ENCODE results near the gene USP48.
"Not testable (repeated sequence)": the region's sequence is repeated elsewhere in the genome, so short reads cannot be mapped to it uniquely, and the experiment has no call there.

USP48 gene

DNA sequence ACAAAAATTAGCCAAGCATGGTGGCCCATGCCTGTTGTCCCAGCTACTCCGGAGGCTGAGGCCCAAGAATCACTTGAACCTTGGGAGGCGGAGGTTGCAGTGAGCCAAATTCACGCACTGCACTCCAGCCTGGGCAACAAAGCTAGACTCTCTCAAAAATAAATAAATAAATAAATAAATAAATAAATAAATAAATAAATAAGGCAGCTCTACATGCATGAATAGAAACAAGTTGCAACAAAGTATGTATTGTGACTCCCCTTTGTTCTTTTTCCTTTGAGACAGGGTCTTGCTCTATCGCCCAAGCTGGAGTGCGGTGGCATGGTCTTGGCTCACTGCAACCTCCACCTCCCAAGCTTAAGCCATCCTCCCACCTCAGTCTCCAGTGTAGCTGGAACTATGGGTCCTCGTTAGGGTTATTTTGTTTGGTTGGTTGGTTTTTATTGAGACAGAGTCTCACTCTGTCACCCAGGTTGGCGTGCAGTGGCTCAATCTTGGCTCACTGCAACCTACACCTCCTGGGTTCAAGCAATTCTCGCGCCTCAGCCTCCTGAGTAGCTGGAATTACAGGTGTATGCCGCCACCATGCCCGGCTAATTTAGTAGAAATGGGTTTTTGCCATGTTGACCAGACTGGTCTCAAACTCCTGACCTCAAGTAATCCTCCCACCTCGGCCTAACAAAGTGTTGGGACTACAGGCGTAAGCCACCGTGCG is 8.0 kb downstream of the USP48 start:
- DNase-seq = no peak

DNA sequence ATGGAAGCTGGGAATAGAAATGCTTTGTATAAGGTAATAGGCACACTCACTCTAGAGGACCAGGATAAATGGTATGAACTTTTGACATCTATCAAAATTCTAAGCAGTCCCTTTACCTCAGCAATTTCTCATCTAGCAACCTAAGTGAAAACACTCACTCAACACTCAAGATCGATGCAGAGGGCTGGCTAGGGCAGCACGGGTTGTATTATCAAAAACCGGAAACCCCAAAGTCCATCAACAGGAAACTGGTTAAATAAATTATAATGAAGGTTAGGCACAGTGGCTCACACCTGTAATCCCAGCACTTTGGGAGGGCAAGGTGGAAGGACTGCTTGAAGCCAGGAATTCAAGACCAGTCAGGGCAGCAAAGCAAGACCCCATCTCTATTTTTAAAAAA is 9.4 kb downstream of the USP48 start:
- no peak for DNase-seq

DNA sequence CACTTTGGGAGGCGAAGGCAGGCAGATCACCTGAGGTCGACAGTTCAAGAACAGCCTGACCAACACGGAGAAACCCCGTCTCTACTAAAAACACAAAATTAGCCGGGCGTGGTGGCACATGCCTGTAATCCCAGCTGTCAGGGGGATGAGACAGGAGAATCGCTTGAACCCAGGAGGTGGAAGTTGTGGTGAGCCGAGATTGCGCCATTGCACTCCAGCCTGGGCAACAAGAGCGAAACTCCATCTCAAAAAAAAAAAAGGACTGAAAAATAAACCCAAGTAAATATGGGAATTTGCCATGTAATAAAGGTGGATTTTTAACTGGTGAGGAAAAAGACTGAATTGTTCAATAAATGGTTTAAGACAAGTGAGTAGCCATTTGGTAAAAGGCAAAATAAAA is 11.3 kb downstream of the USP48 start:
- not testable (repeated sequence) for DNase-seq

DNA sequence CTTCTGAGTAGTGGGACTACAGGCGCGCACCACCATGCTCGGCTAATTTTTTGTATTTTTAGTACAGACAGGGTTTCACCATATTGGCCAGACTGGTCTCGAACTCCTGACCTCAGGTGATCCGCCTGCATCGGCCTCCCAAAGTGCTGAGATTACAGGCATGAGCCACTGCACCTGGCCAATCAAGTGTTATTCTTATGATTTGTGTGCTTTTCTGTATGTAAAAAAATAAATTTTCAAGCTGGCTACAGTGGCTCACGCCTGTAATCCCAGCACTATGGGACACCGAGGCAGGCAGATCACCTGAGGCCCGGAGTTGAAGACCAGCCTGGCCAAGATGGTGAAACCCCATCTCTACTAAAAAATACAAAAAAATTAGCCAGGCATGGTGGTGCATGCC is 12.3 kb downstream of the USP48 start:
- not testable (repeated sequence) for DNase-seq

DNA sequence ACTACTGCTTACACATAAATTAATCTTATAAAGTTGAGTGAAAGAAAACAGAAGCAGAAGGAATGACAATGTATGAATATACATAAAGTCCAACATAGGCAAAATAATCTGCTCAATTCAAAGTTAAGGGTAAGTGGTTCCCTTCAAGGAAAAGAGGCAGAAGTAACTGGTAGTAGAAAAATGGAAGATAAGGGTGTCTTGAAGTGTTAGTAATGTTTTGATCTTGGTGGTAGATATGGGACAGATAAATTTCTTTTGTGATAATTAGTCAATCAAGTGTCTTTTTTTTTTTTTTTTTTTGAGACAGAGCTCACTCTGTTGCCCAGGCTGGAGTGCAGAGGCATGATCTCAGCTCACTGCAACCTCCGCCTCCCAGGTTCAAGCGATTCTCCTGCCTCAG is 12.7 kb downstream of the USP48 start:
- no peak for DNase-seq

DNA sequence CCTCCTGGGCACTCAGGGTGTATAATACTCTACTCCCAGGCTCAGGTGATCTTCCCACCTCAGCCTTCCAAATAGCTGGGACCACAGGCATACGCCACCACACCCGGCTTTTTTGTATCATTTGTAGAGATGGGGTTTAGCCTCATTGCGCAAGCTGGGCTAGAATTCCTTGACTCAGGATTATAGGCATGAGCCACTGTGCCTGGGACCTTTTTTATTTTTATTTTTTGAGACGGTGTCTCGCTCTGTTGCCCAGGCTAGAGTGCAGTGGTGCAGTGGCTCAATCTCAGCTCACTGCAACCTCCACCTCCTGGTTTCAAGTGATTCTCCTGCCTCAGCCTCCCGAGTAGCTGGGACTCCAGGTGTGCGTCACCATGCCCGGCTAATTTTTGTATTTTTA is 15.8 kb downstream of the USP48 start:
- DNase-seq = not testable (repeated sequence)

DNA sequence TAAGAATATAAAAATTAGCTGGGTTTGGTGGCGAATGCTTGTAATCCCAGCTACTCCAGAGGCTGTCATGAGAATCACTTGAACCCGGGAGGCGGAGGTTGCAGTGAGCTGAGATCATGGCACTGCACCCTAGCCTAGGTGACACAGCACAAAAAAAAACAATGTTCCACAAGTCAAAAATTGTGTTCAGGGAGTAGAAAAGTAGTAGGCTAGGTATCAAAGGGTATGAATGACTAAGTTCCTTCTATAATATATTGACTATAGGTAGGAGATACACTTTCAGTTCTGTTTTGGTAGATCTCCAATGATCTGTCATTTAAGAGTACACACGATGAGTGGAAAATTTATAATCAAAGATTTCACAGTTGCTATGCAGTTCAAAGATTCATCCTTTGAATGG is 16.7 kb downstream of the USP48 start:
- no peak for DNase-seq

DNA sequence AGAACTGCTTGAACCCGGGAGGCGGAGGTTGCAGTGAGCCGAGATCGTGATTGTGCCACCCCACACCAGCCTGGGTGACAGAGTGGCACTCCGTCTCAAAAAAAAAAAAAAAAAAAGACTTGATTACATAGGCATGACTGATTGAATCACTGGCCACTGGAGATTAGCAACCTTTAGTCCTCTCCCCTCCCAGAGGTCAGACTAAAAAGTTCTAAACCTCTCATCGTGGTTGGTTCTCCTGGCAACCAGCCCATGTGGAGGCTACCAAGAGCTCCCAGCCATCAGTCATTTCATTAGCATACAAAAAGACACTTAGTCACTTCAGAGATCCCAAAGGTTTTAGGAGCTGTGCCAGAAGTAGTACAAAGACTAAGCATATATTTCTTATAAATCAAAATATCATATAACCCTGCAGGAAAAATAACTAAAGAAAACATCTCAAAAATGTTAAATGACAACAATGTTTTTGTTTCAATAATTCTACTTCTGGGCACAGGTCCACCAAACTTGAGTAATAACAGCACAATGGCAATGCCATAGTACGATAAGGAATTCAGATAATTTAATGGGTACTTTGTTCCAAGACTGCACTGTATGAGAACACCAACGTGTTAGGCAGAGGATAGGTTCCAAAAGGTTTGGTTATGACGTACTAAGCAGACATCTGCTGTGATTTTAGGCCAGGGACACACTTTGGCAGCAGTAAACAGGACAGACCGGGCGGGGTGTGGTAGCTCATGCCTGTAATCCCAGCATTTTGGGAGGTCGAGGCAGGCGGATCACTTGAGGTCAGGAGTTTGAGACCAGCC is 18.1 kb downstream of the USP48 start:
- DNase-seq = no peak

DNA sequence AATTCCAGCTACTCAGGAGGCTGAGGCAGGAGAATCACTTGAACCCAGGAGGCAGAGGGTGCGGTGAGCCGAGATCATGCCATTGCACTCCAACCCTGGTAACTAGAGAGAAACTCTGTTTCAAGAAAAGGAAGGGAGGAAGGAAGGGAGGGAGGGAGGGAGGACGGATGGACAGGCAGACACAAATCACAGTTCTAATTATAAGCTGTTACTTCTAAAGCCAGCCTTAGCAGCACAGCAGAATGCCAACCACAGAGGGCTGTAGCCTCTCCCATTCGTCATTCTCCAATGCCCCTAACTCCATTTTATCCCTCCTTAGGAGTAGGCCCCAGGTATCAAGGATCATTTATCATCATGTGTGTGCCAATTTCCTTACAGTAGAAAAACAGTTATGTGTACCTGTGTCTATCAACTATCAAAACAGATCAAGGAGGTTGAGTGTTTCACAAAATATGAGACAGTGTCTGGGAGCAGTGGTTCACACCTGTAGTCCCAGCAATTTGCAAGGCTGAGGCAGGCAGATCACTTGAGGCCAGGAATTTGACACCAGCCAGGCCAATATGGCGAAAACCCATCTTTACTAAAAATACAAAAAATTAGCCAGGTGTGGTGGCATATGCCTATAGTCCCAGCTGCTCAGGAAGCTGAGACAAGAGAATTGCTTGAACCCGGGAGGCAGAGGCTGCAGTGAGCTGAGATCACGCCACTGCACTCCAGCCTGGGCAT is 19.1 kb downstream of the USP48 start:
- DNase-seq = no peak

DNA sequence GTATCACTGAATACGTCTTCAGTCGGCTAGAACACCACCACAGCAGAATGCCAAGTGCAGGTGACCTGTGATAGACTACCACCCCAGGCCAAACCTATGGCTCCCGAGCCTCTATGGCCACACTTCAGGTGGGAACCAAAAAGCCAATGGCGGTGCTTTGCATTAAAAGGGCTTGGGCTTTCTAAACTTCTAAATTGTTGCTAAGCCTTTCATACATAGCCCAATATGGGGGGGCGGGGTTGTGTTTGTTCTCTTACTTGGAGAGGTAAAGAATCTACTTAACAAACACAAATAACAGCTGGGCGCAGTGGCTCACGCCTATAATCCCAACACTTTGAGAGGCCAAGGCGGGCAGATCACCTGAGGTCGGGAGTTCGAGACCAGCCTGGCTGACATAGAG is 19.7 kb downstream of the USP48 start:
- no peak for DNase-seq

DNA sequence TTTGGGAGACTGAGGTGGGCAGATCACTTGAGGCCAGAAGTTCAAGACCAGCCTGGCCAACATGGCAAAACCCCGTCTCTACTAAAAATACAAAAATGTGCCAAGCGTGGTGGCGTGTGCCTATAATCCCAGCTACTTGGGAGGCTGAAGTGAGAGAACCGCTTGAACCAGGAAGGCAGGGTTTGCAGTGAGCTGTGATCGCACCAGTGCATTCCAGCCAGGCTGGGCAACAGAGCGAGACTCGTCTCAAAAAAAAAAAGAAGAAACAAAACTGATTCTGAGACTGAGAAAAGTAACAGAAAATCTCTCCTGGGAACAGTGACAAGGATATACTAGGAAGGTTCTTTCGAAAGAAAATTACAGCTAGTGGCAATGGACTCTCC is 20.9 kb downstream of the USP48 start:
- no peak for DNase-seq

DNA sequence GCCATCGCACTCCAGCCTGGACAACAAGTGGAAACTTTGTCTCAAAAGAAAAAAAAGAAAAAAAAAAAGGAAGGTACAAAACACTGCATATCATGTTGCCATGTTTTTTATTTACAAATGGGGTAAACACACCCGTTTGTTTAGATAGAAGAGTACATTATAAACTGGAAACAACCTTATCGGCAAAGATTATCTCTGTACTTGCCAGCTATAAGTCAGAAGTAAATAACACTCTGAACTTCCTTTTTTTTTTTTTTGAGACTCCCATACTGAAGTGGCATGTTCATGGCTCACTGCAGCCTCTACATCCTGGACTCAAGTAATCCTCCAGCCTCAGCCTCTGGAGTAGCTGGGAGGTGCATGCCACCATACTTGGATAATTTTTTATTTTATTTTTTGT is 21.9 kb downstream of the USP48 start:
- DNase-seq = no peak

DNA sequence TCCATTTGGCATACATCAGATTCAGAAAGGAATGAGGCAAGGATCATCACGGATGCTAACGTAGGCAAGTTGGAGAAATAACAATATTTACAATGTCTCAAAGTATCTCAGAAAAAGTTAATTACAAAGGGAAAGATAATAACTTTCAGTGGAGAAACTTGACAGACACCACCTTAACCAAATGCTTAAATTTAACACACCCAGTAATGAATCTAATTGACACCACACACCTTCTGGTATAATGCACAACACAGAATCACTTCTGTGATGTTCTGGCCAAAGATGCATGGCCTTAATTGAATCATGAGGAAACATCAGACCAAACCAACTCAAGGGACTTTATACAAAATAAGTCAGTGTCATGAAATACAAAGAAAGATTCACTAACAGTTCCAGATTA is 23.1 kb downstream of the USP48 start:
- no peak for DNase-seq

DNA sequence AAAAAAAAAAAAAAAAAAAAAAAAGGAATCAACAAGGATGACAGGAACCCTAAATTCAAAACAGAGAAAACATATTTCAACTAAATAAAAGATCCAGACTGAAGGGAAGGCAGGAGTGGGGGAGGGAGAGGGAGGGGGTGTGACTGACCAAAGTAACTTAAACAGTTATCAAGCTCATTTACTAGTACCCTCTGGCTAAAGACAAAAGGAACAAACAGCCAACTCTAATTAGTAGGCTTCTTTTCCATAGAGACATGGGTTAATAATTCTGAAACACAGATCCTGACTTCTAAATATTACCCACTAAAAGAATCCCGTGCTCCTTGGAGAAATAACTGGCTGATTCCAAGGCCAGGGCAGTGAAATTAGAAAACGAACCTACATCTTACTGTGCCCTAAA is 23.8 kb downstream of the USP48 start:
- no peak for DNase-seq

DNA sequence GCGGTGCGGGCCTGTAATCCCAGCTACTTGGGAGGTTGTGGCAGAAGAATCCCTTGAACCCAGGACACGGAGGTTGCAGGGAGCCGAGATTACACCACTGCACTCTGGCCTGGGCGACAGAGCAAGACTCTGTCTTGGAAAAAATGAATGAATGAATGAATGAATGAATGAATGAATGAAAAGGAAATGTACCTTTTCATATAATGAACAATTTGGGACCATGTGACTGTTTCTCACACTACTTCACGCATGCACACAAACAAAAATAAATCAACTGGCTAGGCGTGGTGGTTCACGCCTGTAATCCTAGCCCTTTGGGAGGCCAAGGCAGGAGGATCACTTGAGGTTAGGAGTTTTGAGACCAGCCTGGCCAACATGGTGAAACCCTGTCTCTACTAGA is 24.3 kb downstream of the USP48 start:
- no peak for DNase-seq

DNA sequence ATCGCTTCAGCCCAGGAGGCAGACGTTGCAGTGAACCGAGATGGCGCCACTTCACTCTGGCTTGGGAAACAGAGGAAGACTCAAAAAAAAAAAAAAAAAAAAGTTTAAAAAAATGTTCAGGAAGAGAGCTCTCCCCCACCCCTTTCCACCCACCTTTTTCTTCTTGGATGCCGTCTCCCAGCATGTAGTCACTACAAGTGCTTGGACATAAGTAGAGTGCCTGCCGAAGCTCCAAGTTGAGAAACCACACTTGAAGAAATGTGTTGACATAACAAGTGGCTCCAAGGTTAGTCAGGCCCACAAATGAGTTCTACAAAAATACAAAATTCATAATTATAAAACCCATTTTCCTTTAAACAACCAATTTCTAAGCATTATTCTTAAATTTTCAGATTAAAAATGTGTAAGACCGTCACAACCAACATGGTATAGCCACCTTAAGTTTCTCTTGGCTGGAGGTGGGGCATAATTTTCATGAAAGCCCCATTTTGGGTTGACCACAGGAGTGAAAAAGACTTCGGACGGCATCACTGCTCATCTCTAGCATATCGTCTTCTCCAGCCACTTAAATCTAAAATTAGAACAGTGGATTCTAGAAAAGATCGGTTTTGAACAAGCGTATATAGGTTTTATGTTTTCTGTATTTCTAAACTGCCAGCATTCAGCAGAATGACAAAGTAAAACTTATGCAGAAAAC is 26.4 kb downstream of the USP48 start:
- DNase-seq = no peak

DNA sequence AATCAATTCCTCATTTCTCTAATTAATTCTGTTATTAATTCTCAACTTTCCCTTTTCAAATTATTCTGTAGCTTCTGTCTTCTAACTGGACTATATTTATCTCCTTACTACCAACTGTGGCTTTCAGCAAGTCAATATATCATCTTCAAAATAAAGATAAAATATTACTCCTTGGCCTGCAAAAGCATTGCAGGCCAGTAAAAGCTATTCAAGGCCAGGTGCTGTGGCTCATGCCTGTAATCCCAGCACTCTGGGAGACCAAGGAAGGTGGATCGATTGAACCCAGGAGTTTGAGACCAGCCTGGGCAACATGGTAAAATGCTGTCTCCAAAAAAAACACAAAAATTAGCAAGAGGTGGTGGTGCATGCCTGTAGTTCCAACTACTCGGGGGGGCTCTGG is 27.9 kb downstream of the USP48 start:
- DNase-seq = no peak

DNA sequence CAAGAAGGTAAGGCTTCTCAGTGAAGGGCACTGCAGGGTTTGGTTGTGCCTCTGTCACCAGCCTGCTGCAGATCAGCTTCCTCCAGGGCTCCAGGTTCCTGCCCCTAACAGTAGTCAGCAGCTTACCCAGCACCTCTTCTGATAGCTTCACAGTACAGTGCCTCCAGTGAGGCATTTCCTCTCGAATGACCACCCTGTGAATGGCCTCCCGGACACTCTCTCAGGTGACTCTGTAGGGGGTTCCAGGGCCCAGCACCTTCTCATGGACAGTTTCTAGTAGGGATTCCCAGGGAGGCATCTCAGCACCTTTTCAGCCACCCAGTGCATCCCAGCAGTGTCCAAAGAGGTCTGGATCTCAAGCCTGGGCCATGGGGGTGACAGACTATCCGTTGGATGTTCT is 28.4 kb downstream of the USP48 start:
- no peak for DNase-seq

DNA sequence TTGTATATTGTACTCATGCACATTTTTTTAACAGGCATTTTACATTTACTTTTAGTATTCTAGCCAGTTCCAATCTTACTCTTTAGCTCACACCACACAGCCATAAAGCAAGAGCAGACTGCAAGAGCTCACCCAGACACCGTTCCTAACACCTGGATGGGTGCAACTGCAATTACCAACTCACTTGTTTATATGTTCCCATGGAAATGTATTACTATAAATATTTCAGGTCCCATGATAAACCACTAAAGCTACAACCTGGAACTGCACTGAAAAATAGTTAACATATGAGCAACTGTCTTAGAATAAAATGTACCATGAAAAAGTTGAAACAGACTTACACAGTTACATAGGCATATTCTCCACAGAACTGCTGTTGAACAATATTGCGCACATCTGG is 30.8 kb downstream of the USP48 start:
- no peak for DNase-seq

DNA sequence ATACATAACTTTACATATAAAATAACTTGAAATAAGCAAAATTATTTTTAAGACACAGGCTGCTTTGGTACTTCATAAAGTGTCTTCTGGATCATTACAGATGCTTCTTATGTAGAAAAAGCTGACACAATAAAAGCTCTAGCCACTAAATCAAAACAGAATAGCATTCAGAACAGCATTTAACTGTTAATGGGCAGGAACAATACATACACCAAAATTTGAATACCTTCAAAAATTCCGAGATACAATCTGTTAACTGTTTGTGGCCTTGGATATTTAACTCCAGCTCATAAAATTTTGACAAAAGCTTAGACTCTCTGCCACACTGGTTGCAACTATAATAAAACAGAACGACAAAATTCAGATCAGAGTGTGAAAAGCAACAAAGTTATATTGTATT is 31.7 kb downstream of the USP48 start:
- DNase-seq = no peak

DNA sequence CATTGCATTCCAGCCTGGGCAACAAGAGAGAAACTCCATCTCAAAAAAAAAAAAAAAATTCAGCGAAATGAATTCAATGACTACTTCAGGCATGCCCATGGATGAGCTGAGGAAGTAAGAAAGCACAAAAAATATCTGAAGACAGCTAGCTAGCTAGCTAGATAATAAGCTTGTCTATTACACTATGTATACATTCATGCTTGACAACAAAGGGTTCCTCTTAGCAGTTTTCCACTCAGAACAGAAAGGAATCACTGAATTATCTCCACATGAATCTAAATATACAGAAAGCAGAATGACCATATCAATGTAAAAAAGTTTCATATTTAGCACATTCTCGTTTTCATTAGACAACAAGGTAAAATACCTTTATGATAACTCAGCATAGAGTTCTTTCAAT is 32.1 kb downstream of the USP48 start:
- DNase-seq = no peak

DNA sequence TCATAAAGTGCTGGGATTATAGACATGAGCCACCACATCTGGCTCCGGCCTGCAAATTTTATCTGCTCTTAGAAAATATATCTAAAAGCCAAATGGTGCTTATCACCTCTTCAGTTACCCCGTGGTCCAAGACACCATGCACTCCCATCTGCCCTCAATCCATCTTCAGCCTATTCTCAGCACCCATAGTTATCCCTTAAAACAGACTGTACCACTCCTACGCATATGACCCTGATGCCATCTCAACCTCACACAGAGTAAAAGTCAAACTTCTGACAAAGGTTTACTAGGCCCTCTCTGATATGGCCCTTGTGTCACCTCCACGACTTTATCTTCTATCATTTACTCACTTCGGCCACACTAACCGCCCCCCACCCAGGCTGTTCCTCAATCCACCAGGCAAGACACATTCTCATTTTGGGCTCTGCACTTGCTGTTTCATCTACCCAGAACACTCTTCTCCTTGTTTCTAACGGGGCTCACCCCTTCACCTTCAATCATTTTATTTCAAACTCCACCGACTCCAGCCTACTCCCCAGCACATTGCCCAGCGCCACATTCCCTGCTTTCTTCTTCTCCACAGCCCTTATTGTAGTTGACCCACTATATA is 33.0 kb downstream of the USP48 start:
- DNase-seq = peak; percentile 26

DNA sequence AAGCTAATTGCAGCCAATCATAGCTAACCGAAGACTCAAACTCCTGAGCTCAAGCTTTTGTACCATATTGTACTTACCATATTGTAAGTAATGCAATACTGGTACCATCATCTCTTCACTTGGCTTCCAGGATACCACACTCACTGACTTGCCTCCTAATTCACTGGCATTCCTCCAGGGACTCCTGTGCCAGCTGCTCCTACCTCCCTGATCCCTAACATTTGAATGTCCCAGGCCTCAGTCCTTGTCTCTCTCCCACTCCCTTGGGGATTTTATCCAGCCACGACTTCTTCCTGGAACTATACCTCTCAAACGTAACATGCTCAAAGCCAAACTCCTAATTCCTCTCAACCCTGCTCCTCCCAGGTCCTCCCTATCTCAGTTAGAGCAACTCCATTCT is 33.8 kb downstream of the USP48 start:
- DNase-seq = peak; percentile 93
